GM19351 (cell line): ENCODE data around the gene C3orf70.
"Not testable (repeated sequence)": the region's sequence is repeated elsewhere in the genome, so short reads cannot be mapped to it uniquely, and the experiment has no call there.

Source experiments
- ATAC-seq: cut with Tn5 transposase; IDR thresholded peaks from one replicate; pipeline ENCODE4 v1.9.1; 2021; ENCODE audit warnings: mild to moderate bottlenecking, moderate library complexity; ENCODE audit not compliant: unreplicated experiment

C3orf70 gene

DNA sequence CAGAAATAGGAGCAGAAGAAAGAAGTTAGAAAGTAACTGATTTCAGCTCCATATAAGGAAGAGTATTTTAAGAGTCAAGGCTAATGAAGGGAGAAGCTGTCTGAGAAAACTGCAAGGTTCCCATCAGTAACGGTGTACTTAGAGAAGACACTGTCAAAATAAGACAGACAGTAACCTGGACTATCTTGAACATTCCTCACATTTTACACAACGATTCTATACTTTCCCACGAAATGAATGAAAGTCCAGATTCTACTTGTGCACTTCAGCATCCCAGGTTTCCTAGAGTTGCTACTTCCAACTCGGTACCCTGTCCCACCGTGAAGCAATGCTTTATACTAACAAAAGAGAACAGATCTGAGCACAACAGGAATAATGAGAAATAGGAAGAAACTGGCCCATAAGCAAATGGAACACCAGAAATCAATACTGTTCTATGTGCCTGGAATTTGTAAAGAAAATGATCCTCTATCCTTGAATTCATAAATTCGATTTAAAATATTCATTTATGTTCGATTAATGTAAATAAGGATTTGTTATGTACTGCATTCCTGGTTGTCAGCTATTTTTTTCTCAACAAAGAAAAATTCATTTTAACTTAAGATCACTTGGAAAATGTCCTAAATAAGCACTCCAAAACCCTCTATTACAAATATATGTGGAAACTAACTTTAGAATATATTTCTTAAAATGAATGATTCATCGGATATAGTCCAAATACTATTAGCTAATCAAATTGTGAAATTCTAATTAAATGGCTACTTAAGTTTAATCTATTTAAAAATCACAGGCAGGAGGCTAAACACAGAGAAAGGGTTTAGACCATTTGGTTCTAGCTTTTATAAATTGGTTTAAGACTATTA lies 1.5 kb downstream of the C3orf70 start:
- no peak for ATAC-seq

DNA sequence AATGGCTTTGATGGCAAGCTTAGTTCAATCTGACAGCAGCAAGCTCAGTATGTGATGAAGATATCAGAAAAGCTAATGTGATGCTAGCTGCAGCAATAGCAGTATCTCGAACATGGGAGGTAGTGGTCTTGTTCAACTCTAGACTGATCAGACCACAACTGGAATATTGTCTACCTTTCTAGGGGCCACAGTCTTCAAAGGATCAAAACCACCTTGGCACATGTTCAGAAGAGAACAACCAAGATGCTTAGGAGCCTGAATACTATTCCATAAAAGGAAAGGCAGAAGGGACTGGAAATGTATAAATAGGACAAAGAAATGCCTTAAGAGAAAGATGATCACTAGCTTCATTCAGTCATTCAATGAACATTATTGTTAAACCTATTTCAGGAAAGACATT lies 2.3 kb downstream of the C3orf70 start:
- ATAC-seq = no peak

DNA sequence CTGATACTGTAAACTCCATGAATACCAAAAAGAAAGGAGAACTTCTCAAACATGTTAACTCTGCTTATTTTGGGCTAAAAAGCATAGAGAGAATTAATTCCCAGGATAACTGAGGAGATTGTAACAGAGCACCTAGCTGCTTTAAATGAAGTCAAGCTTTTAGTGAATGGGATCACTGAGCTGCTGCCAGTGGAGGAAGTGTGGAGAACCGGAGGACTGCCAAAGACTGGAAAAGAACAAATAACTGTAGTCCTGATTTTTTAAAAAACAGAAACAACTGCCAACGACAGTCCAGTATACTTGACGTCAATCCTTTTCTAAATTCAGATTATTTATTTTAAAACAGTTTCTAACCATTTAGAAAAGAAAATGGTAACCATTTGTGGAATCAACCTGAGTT lies 3.3 kb downstream of the C3orf70 start:
- no peak for ATAC-seq

- no peak for ATAC-seq
Observed at GRCh38 chr3:185145511-185145910, 7.3 kb downstream of the C3orf70 start.

DNA sequence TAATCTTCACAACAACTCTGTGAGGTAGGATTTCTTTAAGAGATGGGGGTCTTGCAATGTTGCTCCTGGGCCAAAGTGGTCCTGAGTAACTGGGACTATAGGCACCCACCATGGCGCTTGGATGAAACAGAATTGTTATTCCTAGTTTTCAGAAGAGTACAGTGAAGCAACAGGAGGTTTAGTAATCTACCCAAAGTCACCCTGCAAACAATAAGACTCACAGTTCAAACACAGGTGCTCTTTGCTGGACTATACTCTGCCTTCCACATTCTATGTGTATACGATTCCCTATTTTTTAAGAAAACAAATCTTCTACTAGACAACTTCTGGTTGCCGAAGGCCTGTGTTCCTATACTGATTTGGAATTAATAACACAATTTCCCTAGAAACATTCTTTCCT lies 8.1 kb downstream of the C3orf70 start:
- ATAC-seq = no peak

GRCh38 chr3:185137821-185138220 lies 15.0 kb downstream of the C3orf70 start:
- ATAC-seq = no peak

- no peak for ATAC-seq
Observed at GRCh38 chr3:185134509-185134908, 18.4 kb downstream of the C3orf70 start.

DNA sequence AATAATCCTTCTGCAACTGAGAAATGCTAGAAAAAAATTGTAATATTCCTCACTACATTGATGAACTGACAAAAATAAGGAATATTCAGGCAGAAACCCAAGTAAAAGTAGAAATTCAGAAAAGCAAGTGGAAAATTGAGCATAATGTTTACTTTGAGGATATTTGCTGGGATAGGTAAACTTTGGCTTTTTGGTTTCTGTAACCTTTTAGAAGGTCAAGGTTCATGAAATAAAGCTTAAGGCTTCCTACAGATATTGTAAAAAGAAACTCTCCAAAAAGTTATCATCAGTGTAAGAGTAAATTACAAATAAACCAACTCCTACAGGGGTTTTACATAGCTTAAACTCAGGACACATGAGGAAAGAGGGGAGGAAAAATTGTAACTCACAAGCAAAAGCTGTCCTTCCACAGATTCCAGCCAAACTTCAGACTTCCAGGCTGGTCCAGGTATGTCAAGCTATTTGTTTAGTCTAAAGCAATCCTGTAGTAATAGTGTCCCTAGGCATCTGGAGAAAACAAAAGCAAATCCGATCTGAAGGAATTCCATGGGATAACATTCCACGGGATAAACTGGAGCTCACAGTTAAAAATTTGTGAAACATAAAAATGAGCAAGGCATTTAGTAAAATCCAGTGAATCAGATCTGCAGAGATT lies 21.1 kb downstream of the C3orf70 start:
- no peak for ATAC-seq

DNA sequence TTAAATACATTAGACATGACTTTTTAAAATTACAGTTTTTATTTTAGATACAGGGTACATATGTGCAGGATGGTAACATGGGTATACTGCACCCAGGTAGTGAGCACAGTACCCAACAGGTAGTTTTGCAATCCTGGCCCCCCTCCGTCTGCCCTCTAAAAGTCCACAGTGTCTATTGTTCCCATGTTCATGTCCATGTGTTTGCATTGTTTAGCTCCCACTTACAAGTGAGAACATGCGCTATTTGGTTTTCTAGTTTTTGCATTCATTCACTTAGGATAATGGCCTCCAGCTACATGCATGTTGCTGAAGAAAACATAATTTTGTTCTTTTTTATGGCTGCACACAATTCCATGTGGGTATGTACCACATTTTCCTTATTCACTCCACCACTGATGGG lies 23.8 kb downstream of the C3orf70 start:
- no peak for ATAC-seq

GRCh38 chr3:185126201-185126600 lies 26.7 kb downstream of the C3orf70 start:
- no peak for ATAC-seq

DNA sequence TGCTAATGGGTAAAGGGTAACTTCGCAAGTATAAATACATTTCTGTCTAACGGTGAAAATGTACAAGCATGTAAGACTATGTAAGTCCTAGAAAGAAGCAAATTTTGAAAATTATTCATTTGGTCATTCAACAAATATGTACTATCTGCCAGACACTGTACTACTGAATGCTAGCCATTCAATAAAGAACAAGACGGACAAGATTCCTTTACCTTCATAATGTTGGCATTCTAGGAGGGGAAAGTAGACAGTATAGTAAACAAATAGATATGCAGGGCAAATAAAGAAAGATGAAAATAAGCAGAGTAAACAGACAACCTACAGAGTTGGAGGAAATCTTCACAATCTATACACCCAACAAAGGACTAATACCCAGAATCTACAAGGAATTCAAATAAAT lies 32.7 kb downstream of the C3orf70 start:
- no peak for ATAC-seq

DNA sequence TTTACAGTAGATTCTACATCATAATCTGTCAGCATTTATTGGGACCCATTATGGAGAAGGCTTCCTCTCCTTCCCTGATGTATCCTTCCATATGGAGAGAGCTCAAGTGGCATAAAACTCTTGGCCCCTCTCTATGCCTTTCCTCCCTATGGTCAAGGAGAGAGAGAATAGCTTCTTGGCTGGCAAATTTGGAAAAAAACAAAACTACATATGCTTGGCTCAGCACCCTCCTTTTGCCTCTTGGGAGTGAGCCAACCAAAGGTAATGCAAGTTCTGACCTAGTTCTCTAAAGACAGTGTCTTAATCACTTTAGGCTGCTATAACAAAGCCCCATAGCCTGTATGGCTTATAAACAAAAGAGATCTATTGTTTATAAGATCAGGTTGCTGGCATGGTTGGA lies 37.5 kb downstream of the C3orf70 start:
- no peak for ATAC-seq

DNA sequence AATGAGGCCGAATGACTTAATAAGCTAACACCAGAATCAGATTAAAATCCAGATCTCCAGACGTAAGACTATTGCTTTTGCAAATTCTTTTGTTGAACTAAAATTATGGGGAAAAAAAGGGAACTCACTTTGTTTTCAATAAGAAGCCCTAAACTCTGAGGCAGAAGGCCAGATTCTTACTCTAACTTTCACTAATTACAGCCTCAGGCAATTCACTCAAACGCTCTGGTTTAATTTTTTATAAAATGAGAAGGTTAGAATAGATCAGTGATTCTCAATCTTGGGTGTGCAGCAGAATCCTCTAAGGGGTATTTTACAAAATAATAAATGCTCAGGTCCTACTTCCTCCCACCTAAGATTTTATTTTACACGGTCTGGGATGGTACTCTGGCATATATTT lies 38.1 kb downstream of the C3orf70 start:
- no peak for ATAC-seq

- ATAC-seq = no peak
Observed at GRCh38 chr3:185112186-185112585, 40.7 kb downstream of the C3orf70 start.

GRCh38 chr3:185109012-185109411 lies 43.8 kb downstream of the C3orf70 start:
- ATAC-seq = not testable (repeated sequence)

GRCh38 chr3:185106256-185106890 lies 46.5 kb downstream of the C3orf70 start:
- not testable (repeated sequence) for ATAC-seq

- ATAC-seq = no peak
Observed at GRCh38 chr3:185103359-185104127, 49.3 kb downstream of the C3orf70 start.

- no peak for ATAC-seq
Observed at GRCh38 chr3:185094697-185095096, 58.2 kb downstream of the C3orf70 start.

GRCh38 chr3:185093116-185093515 lies 59.7 kb downstream of the C3orf70 start:
- ATAC-seq = no peak

GRCh38 chr3:185090811-185091210 lies 62.0 kb downstream of the C3orf70 start:
- no peak for ATAC-seq

DNA sequence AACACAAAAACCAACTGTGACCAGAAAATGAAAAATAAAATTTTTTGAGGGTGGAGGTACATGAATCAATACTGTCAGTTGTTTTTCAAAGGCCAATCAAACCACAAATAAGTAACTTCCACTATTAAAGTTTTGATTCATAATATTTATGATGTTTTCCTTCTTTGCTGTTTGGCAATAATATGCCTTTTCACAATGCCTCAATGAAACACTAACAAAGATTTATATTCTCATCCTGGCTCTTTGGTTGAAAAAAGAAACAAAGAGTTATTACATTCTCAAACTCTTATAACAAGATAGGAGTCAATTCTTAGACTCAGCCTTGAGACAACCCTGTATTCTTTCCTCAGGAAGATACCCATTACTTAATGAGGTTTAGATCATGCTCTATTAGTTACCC lies 63.1 kb downstream of the C3orf70 start:
- ATAC-seq = no peak
